HepG2 (cell line): Measurements from ENCODE around the gene FAM222A. TPM values are rescaled to one million over a fixed set of nuclear protein-coding genes. Genes with fewer than 3 reads are reported as not detected.

Experiments
- ASH2L ChIP-seq: fragments of 300-600, 200-600 bp; sonication (generic); IDR thresholded peaks from 2 replicates; pipeline ENCODE4 v1.7.0; 2017; ENCODE audit warnings: low read depth, mild to moderate bottlenecking, moderate library complexity, mixed read lengths, low read length; ENCODE audit not compliant: insufficient read length
- CBFB ChIP-seq: sonication (generic); formaldehyde crosslinking; IDR thresholded peaks from 2 replicates; pipeline ENCODE4 v1.4.0; 2020; ENCODE audit warnings: missing genetic modification reagents
- CTCF ChIP-seq: sonication (generic); formaldehyde crosslinking; IDR thresholded peaks from 2 replicates; pipeline ENCODE4 v1.5.0; 2020; ENCODE audit warnings: mild to moderate bottlenecking, missing genetic modification reagents, moderate library complexity
- DMAP1 ChIP-seq: IDR thresholded peaks from 2 replicates; pipeline ENCODE4 v1.6.1; 2016
- FOXA3 ChIP-seq: IDR thresholded peaks from 2 replicates; pipeline ENCODE4 v1.6.1; 2016; ENCODE audit warnings: missing genetic modification reagents, missing compliant biosample characterization
- HMGXB4 ChIP-seq, 2 experiments: sonication (generic) in 1 of 2; formaldehyde crosslinking in 1 of 2; IDR thresholded peaks; 2 replicates each; pipeline versions ENCODE4 v1.4.0 to v1.6.1; 2018 to 2020; ENCODE audit warnings: missing genetic modification reagents in 2 of 2, borderline replicate concordance in 1 of 2, low read depth in 1 of 2, mild to moderate bottlenecking in 1 of 2, missing biosample characterization in 1 of 2
- HNRNPUL1 ChIP-seq: fragments of 200-400 bp; formaldehyde crosslinking; IDR thresholded peaks from 2 replicates; pipeline ENCODE4 v1.6.1; 2017; ENCODE audit warnings: low read depth, mild to moderate bottlenecking, low read length, moderate library complexity
- KDM2A ChIP-seq: sonication (generic); formaldehyde crosslinking; IDR thresholded peaks from 2 replicates; pipeline ENCODE4 v1.4.0; 2020; ENCODE audit warnings: low read depth, missing genetic modification reagents, borderline replicate concordance
- MED1 ChIP-seq: sonication (generic); formaldehyde crosslinking; IDR thresholded peaks from 2 replicates; pipeline ENCODE4 v1.4.0; 2020; ENCODE audit warnings: missing genetic modification reagents
- PHF8 ChIP-seq: sonication (generic); formaldehyde crosslinking; IDR thresholded peaks from 2 replicates; pipeline ENCODE4 v1.5.0; 2020; ENCODE audit warnings: missing genetic modification reagents
- POLR2G ChIP-seq: fragments of 200-400 bp; formaldehyde crosslinking; IDR thresholded peaks from 2 replicates; pipeline ENCODE4 v1.6.1; 2018; ENCODE audit warnings: mild to moderate bottlenecking, low read depth, low read length, moderate library complexity
- SSRP1 ChIP-seq: IDR thresholded peaks from 2 replicates; pipeline ENCODE4 v1.6.1; 2016; ENCODE audit warnings: control low read depth
- TCF12 ChIP-seq, 2 experiments: fragments of 450-650 bp in 1 of 2; sonication (generic) in 1 of 2; formaldehyde crosslinking in 1 of 2; IDR thresholded peaks; 2 replicates each; pipeline versions ENCODE4 v1.6.1 to v1.8.0; 2017 to 2022; ENCODE audit warnings: antibody characterized with exemption in 1 of 2, mild to moderate bottlenecking in 1 of 2, missing genetic modification reagents in 1 of 2, moderate library complexity in 1 of 2
- USF2 ChIP-seq, 2 experiments: sonication (generic) in 1 of 2; formaldehyde crosslinking in 1 of 2; IDR thresholded peaks; 2 replicates each; pipeline versions ENCODE4 v1.5.1 to v1.6.1; 2011 to 2020; ENCODE audit warnings: borderline replicate concordance in 1 of 2, low read depth in 1 of 2, low read length in 1 of 2, mild to moderate bottlenecking in 1 of 2, missing genetic modification reagents in 1 of 2, moderate library complexity in 1 of 2
- ZBTB33 ChIP-seq: sonication (generic); formaldehyde crosslinking; IDR thresholded peaks from 2 replicates; pipeline ENCODE4 v1.4.0; 2020; ENCODE audit warnings: missing genetic modification reagents
- ZMYM3 ChIP-seq: sonication (generic); formaldehyde crosslinking; IDR thresholded peaks from 2 replicates; pipeline ENCODE4 v1.5.1; 2020; ENCODE audit warnings: mild to moderate bottlenecking, missing genetic modification reagents
- ZNF274 ChIP-seq: sonication (generic); formaldehyde crosslinking; IDR thresholded peaks from 2 replicates; pipeline ENCODE4 v1.5.1; 2020; ENCODE audit warnings: mild to moderate bottlenecking, missing genetic modification reagents
- ZNF451 ChIP-seq: sonication (generic); formaldehyde crosslinking; IDR thresholded peaks from 2 replicates; pipeline ENCODE4 v1.5.0; 2020; ENCODE audit warnings: mild to moderate bottlenecking, missing genetic modification reagents
- ZNF747 ChIP-seq: sonication (generic); formaldehyde crosslinking; IDR thresholded peaks from 2 replicates; pipeline ENCODE4 v1.8.1; 2023; ENCODE audit warnings: missing genetic modification reagents, mild to moderate bottlenecking, borderline replicate concordance
- ZNF792 ChIP-seq: IDR thresholded peaks from 2 replicates; pipeline ENCODE4 v1.6.1; 2016
- polyA plus RNA-seq, 8 experiments: library from polyadenylated mRNA; depleted of rRNA in 3 of 8; stranded (reverse) in 7 of 8; unstranded in 1 of 8; fragments of >200 nt; fragmentation: Illumina TruSeq in 4 of 8; extraction: Trizol in 4 of 8; gene quantifications; 2 replicates each; pipeline versions ENCODE4 v1.2.1 to v1.2.3, GENCODE V29; 2011 to 2016; ENCODE audit warnings: low read depth in 4 of 8, missing spikeins in 1 of 8, mixed read lengths in 1 of 8; ENCODE audit not compliant: insufficient read depth in 1 of 8
- total RNA-seq, 5 experiments: library from RNA; depleted of rRNA; stranded (reverse); fragments of >200 nt; fragmentation: Illumina TruSeq; extraction: Trizol; gene quantifications; 2 replicates each; pipeline ENCODE4 v1.2.3, GENCODE V29; 2016; ENCODE audit warnings: low read depth in 1 of 5

FAM222A gene
- total and polyA plus RNA-seq, 2 of the 13 experiments (the other 11 are each of a cell fraction or from before 2014, with no cell fraction given) = 2.7 to 9.6 TPM

GRCh38 chr12:109741970-109742703, 28.5 kb downstream of the FAM222A start (continued):
- TF ChIP-seq FOXA3 (CRISPR knock-in tag) (peak; percentile 39; the same call in 1 of the 2 replicates), DMAP1 (CRISPR knock-in tag) (peak; percentile 52; the same call in 1 of the 2 replicates), MED1 (peak; percentile 68), ZBTB33 (peak; percentile 90), HMGXB4 (CRISPR knock-in tag; IDR thresholded peaks at IDR 0.05; ENCODE audit: borderline replicate concordance in 1 of 2, low read depth in 1 of 2) (peak in 1 of 2 experiments; percentile 36; a peak in 1 of 4 replicates), HNRNPUL1 (no peak), ZNF792 (CRISPR knock-in tag) (0 out of 2 replicates have a peak, but pooled peaks have one; percentile 58), KDM2A (CRISPR knock-in tag) (0 out of 2 replicates have a peak, but pooled peaks have one; percentile 31), CBFB (no peak), ZMYM3 (CRISPR knock-in tag) (peak; percentile 88), USF2 (IDR thresholded peaks at IDR 0.05; ENCODE audit: low read depth, low read length) (no peak), USF2 (CRISPR knock-in tag; IDR thresholded peaks at IDR 0.05; ENCODE audit: borderline replicate concordance) (no peak), PHF8 (CRISPR knock-in tag) (peak; percentile 27; the same call in 1 of the 2 replicates), SSRP1 (CRISPR knock-in tag) (0 out of 2 replicates have a peak, but pooled peaks have one; percentile 62), ASH2L (peak; percentile 53), ZNF747 (0 out of 2 replicates have a peak, but pooled peaks have one; percentile 59), POLR2G (0 out of 2 replicates have a peak, but pooled peaks have one; percentile 36), ZNF451 (CRISPR knock-in tag) (0 out of 2 replicates have a peak, but pooled peaks have one; percentile 49), CTCF (CRISPR knock-in tag) (no peak; the same call in 1 of the 2 replicates), ZNF274 (no peak), TCF12 (IDR thresholded peaks at IDR 0.05) (no peak), TCF12 (CRISPR knock-in tag; IDR thresholded peaks at IDR 0.05) (no peak)
